HG03460 (cell line): ENCODE data around the gene EFTUD2.
"Not testable (repeated sequence)": the region's sequence is repeated elsewhere in the genome, so short reads cannot be mapped to it uniquely, and the experiment has no call there.

Experiments
- ATAC-seq: cut with Tn5 transposase; IDR thresholded peaks from one replicate; pipeline ENCODE4 v1.9.1; 2021; ENCODE audit not compliant: unreplicated experiment

EFTUD2 gene

GRCh38 chr17:44850612-44851011 lies 48.6 kb downstream of the EFTUD2 start:
- no peak for ATAC-seq

GRCh38 chr17:44850025-44850424 lies 49.2 kb downstream of the EFTUD2 start:
- ATAC-seq, result no peak

- ATAC-seq, result no peak
Observed at GRCh38 chr17:44848961-44849489, 50.2 kb downstream of the EFTUD2 start.

- ATAC-seq, result no peak
Observed at GRCh38 chr17:44848257-44848795, 50.9 kb downstream of the EFTUD2 start.

GRCh38 chr17:44847586-44847985 lies 51.7 kb downstream of the EFTUD2 start, which contains the start of gene HIGD1B:
TSS of gene HIGD1B (plus strand) at chr17:44847883. CDS start at chr17:44848153, 270 bp downstream.
- ATAC-seq, result no peak

- ATAC-seq, result no peak
Observed at GRCh38 chr17:44846206-44846605, 53.0 kb downstream of the EFTUD2 start.

- no peak for ATAC-seq
Observed at GRCh38 chr17:44844390-44844830, 54.8 kb downstream of the EFTUD2 start.

GRCh38 chr17:44842748-44843147 lies 56.5 kb downstream of the EFTUD2 start:
- ATAC-seq, result no peak

- no peak for ATAC-seq
Observed at GRCh38 chr17:44840936-44841335, 58.3 kb downstream of the EFTUD2 start.

- no peak for ATAC-seq
Observed at GRCh38 chr17:44840274-44840673, 59.0 kb downstream of the EFTUD2 start.

GRCh38 chr17:44837196-44837595 lies 62.0 kb downstream of the EFTUD2 start:
- no peak for ATAC-seq

- no peak for ATAC-seq
Observed at GRCh38 chr17:44832805-44833204, 66.4 kb downstream of the EFTUD2 start.

GRCh38 chr17:44831371-44831770 lies 67.9 kb downstream of the EFTUD2 start:
- no peak for ATAC-seq

- no peak for ATAC-seq
Observed at GRCh38 chr17:44830359-44831288, 68.6 kb downstream of the EFTUD2 start.

GRCh38 chr17:44829523-44830358 lies 69.5 kb downstream of the EFTUD2 start, which contains the start of gene GJC1:
TSS of gene GJC1 (minus strand) at chr17:44830287. CDS start at chr17:44805817, 24,470 bp downstream.
- ATAC-seq, result no peak

- no peak for ATAC-seq
Observed at GRCh38 chr17:44828919-44829522, 70.2 kb downstream of the EFTUD2 start.

GRCh38 chr17:44827863-44828262 lies 71.4 kb downstream of the EFTUD2 start:
- no peak for ATAC-seq

GRCh38 chr17:44826123-44826790 lies 73.0 kb downstream of the EFTUD2 start:
- ATAC-seq, result no peak

- ATAC-seq, result not testable (repeated sequence)
Observed at GRCh38 chr17:44825236-44825635, 74.0 kb downstream of the EFTUD2 start.

- no peak for ATAC-seq
Observed at GRCh38 chr17:44820631-44821212, 78.5 kb downstream of the EFTUD2 start.
